DOHH2 (cell line): Measurements from ENCODE around the gene FSTL4.

Experiments used
- H3F3A ChIP-seq: fragments of 200-600 bp; sonication (generic), shearing (Covaris generic); 2 replicates; pipeline ENCODE4 v1.6.0; 2016; ENCODE audit warnings: antibody characterized with exemption, mild to moderate bottlenecking; ENCODE audit not compliant: control insufficient read depth, insufficient read depth
- H3K27ac ChIP-seq: fragments of 200-600 bp; sonication (generic); 2 replicates; pipeline ENCODE4 v1.5.1; 2014; ENCODE audit warnings: low read depth, mild to moderate bottlenecking, low read length, moderate library complexity
- H3K27me3 ChIP-seq: fragments of 200-600 bp; sonication (generic); 2 replicates; pipeline ENCODE4 v1.6.1; 2014; ENCODE audit warnings: mild to moderate bottlenecking, low read length, mixed read lengths; ENCODE audit not compliant: control insufficient read depth
- H3K36me3 ChIP-seq: fragments of 200-600 bp; sonication (generic); 2 replicates; pipeline ENCODE4 v1.6.1; 2014; ENCODE audit warnings: mild to moderate bottlenecking, low read length, moderate library complexity, mixed read lengths; ENCODE audit not compliant: control insufficient read depth
- H3K4me1 ChIP-seq: fragments of 200-600 bp; sonication (generic); 2 replicates; pipeline ENCODE4 v1.6.1; 2014; ENCODE audit warnings: mild to moderate bottlenecking, low read length, mixed read lengths; ENCODE audit not compliant: control insufficient read depth
- H3K4me2 ChIP-seq: fragments of 200-600 bp; sonication (generic); 2 replicates; pipeline ENCODE4 v1.6.0; 2014; ENCODE audit warnings: mild to moderate bottlenecking, low read length, moderate library complexity
- H3K4me3 ChIP-seq: fragments of 200-600 bp; sonication (generic); 2 replicates; pipeline ENCODE4 v1.5.1; 2014; ENCODE audit warnings: mild to moderate bottlenecking, low read length, mixed read lengths
- H3K79me2 ChIP-seq: fragments of 200-600 bp; sonication (generic); 2 replicates; pipeline ENCODE4 v1.6.1; 2014; ENCODE audit warnings: mild to moderate bottlenecking, low read length, mixed read lengths; ENCODE audit not compliant: control insufficient read depth
- H3K9me2 ChIP-seq: fragments of 200-600 bp; sonication (generic); replicated peaks from 2 replicates; pipeline ENCODE4 v1.6.1; 2014; ENCODE audit warnings: mild to moderate bottlenecking, low read length, mixed read lengths; ENCODE audit not compliant: control insufficient read depth
- H3K9me3 ChIP-seq: fragments of 200-600 bp; sonication (generic); 2 replicates; pipeline ENCODE4 v1.6.1; 2014; ENCODE audit warnings: antibody characterized with exemption, low read length, mixed read lengths; ENCODE audit not compliant: control insufficient read depth, insufficient read depth
- H4K20me1 ChIP-seq: fragments of 200-600 bp; sonication (generic); 2 replicates; pipeline ENCODE4 v1.6.0; 2014; ENCODE audit warnings: low read depth, mild to moderate bottlenecking, antibody characterized with exemption, low read length, moderate library complexity; ENCODE audit not compliant: control insufficient read depth, insufficient read depth
- EZH2phosphoT487 ChIP-seq: fragments of 200-600 bp; sonication (generic); IDR thresholded peaks from 2 replicates; pipeline ENCODE4 v1.6.1; 2017; ENCODE audit warnings: borderline replicate concordance, mild to moderate bottlenecking, antibody characterized with exemption, low read length, moderate library complexity, mixed read lengths
- TF ChIP-seq, protein P1 (sequence below): fragments of 200-600 bp; sonication (generic); IDR thresholded peaks from one replicate; pipeline ENCODE4 v1.5.1; 2014; ENCODE audit warnings: antibody characterized with exemption, mild to moderate bottlenecking, low read depth, low read length; ENCODE audit not compliant: poor library complexity, severe bottlenecking

FSTL4 gene

GRCh38 chr5:133319244-133319643 lies 293.1 kb downstream of the FSTL4 start:
- H3K9me2 ChIP-seq = no peaks in the 10 kb centered on the region
- no peaks in the 10 kb centered on the region for H3K9me3 ChIP-seq
- TF ChIP-seq, protein P1, sequence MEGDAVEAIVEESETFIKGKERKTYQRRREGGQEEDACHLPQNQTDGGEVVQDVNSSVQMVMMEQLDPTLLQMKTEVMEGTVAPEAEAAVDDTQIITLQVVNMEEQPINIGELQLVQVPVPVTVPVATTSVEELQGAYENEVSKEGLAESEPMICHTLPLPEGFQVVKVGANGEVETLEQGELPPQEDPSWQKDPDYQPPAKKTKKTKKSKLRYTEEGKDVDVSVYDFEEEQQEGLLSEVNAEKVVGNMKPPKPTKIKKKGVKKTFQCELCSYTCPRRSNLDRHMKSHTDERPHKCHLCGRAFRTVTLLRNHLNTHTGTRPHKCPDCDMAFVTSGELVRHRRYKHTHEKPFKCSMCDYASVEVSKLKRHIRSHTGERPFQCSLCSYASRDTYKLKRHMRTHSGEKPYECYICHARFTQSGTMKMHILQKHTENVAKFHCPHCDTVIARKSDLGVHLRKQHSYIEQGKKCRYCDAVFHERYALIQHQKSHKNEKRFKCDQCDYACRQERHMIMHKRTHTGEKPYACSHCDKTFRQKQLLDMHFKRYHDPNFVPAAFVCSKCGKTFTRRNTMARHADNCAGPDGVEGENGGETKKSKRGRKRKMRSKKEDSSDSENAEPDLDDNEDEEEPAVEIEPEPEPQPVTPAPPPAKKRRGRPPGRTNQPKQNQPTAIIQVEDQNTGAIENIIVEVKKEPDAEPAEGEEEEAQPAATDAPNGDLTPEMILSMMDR = no peak
- no peak for TF ChIP-seq EZH2phosphoT487

DNA sequence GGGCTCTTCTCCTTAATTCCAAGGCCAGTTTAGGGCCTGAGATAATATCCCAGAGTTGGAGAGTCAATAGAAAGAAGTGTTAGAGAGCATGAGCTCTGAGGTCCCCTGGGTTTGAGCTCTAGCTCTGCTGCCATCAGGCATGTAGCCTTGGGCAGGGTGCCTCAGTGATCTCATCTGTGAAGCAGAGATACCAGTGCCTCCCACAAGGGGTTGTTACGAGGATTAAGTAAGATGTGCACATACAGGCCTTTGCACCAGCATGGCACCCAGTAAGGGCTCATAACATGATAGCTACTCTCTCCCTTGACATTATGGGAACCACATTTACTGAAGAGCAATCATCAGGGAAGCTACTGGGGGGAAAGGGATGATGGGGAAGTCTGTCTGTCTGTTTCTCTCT lies 294.8 kb downstream of the FSTL4 start:
- H3K36me3 ChIP-seq = no peaks in the 10 kb centered on the region
- H3K4me3 ChIP-seq = no peak overlapping the region
- H3K79me2 ChIP-seq = no peaks in the 10 kb centered on the region
- H3K9me2 ChIP-seq = no peaks in the 10 kb centered on the region
- H4K20me1 ChIP-seq = no peaks in the 10 kb centered on the region
- no peaks in the 10 kb centered on the region; the same call in 1 of the 2 replicates for H3K27me3 ChIP-seq
- no peak overlapping the region for H3K27ac ChIP-seq
- no peaks in the 10 kb centered on the region for H3F3A ChIP-seq
- no peaks in the 10 kb centered on the region for H3K4me1 ChIP-seq
- H3K9me3 ChIP-seq = no peaks in the 10 kb centered on the region
- H3K4me2 ChIP-seq = no peak overlapping the region
- TF ChIP-seq, protein P1 = no peak
- no peak for TF ChIP-seq EZH2phosphoT487

More at GRCh38 chr5:133319244-133319643, 293.1 kb downstream of the FSTL4 start:
- Histone ChIP-seq H3K4me2 (no peak overlapping the region), H3K27me3 (peaks cover 5% of the 10 kb centered on the region; the same call in 1 of the 2 replicates), H3K79me2 (no peaks in the 10 kb centered on the region), H3K27ac (no peak overlapping the region), H3K4me1 (no peaks in the 10 kb centered on the region), H4K20me1 (0 out of 2 replicates have a peak, but pooled peaks cover 2% of the 10 kb centered on the region), H3F3A (no peaks in the 10 kb centered on the region), H3K36me3 (no peaks in the 10 kb centered on the region), H3K4me3 (no peak overlapping the region)

GRCh38 chr5:133316346-133317343 lies 295.7 kb downstream of the FSTL4 start:
- Histone ChIP-seq H3K4me2 (no peak overlapping the region), H4K20me1 (no peaks in the 10 kb centered on the region), H3F3A (no peaks in the 10 kb centered on the region), H3K9me2 (no peaks in the 10 kb centered on the region), H3K4me1 (no peaks in the 10 kb centered on the region), H3K9me3 (no peaks in the 10 kb centered on the region), H3K27ac (no peak overlapping the region), H3K27me3 (no peaks in the 10 kb centered on the region; the same call in 1 of the 2 replicates), H3K36me3 (no peaks in the 10 kb centered on the region), H3K4me3 (no peak overlapping the region), H3K79me2 (no peaks in the 10 kb centered on the region)
- no peak for TF ChIP-seq EZH2phosphoT487
- TF ChIP-seq, protein P1 = peak; percentile 64
